GM18519 (cell line): ENCODE measurements around the gene SSNA1.

Experiments used
- ATAC-seq: cut with Tn5 transposase; IDR thresholded peaks from one replicate; pipeline ENCODE4 v1.9.1; 2021; ENCODE audit warnings: mild to moderate bottlenecking, moderate library complexity; ENCODE audit not compliant: unreplicated experiment, low FRiP score

Gene SSNA1

GRCh38 chr9:137178939-137179630 is 9.4 kb upstream of the SSNA1 start:
- no peak for ATAC-seq

DNA sequence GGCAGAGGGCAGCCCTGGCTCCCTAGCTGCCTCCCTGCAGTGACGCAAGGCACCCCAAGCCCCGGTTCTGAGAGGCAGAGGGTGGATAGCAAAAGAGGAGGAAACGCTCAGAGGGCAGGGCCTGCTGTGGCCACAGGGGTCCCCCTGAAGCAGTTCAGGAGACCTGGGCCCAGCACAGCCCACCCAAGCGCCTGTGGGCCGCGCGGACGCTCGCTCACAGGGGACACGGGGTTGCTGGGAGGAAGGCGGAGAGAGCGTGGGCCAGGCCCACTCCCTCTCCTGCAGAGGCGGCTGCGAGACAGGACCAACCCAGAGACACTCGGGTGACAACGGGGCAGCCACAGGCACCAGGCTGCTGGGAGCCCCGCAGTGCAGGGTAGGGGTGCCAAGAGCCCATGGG is 8.7 kb upstream of the SSNA1 start:
- no peak for ATAC-seq

- no peak for ATAC-seq
Observed at GRCh38 chr9:137180491-137180890, 8.0 kb upstream of the SSNA1 start.

DNA sequence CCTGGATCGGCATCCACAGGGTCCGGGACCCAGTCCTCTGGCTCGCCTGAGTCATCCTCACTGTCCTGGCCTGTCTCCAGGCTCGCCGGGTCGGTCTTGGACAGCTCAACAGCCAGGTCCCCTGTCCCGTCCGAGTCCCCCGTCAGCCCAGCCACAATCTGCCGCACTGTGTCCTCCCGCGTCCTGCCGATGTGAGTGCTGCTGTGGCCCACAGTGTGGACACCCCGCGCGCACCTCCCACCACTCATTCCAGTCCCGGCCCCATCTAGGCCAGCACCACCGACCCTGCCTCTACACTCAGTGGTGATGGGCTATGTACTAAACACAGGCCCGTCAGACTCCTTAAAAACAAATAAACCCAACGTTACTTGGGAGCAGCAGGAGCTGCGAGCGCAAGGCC is 6.8 kb upstream of the SSNA1 start:
- no peak for ATAC-seq

DNA sequence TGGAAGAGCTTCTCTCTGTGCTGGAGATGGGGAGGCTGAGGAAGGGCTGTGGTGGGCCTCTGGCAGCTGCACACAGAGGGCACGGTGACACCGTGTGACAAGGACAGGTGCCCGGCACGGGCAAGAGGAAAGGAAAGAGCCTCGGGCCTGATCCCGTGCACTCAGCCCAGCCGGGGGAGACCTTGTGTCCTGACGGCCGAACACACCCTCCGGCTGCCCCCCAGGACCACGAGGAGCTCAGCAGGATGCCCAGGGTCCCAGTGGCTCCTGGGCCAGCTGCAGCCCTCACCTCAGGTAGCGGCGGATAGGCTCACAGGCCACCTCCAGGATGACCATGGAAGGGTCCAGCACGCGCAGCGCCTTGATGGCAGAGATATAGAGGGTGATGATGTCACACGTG is 5.6 kb upstream of the SSNA1 start:
- no peak for ATAC-seq

- no peak for ATAC-seq
Observed at GRCh38 chr9:137183980-137184595, 4.4 kb upstream of the SSNA1 start.

DNA sequence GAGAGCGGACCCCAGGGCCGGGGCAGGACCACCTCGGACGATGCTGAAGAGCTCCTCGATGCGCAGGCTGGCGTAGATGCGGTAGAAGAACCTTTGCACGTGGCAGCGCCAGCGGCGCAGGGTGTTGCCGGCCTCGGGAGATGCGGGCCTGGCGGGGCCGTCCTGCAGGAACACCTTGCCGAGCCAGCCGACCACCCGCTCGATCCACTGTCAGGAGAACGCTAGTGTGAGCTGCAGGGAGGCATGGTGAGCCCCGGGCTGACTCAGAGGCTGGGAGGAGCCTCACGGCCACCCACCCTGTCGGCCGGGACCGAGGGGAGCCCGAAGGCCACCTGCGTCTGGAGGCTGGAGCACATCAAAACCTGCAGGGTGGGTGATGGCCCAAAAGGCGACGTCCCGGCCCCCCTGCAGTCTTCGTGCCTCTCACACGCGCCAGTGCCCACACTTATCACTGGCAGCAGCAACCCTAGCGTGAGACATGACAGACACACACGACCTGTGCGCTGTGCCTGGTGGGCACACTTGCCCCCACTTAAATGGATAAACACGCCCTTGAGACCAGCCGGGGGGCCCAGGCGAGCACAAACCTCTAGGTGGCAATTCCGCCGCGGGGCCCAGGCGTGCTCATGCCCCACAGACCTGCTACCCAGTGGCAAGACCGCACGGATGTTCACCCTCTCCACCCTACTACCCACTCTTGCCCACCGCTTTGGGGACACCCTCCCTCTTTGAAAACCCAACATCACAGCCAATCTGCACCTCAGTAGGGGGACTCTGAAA is 3.4 kb upstream of the SSNA1 start:
- no peak for ATAC-seq

- no peak for ATAC-seq
Observed at GRCh38 chr9:137185921-137186320, 2.6 kb upstream of the SSNA1 start.

DNA sequence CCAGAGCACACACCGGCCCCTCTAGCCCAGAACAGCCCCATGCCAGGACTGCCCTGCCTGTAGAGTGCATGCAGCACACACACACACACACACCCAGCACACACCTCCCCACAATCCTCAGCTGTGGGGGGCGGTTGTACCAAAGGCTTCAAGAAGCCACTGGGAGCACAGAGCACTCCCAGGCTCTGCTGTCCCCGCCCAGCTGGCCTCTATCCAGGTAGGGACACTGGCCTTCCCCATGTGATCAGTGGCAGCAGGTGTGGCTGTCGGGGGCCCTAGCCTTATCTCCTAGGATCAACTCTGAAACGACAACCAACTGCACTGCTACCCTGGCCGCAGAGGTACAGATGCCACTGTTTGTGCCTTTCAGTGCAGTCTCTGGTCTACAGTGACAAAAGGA is 2.1 kb upstream of the SSNA1 start:
- no peak for ATAC-seq

DNA sequence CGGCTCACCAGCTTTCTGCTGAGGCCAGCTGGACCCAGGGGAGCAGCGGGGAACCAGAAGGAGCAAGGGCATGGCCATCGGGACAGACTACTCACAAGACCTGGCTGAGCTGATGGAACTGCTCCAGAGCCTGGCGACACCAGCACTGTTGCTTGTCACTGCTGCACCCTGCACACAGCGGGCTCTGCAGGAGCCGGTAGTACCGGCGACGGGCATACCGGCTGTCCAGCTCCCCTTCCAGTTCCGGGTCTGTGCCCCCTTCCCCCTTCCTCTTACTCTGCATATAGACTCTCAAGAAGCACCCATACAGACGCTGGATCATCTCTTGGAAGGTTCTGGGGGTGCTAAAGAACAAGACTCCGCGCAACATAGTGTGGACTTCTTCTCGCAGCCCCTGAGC is 1.1 kb upstream of the SSNA1 start:
- ATAC-seq, result no peak

GRCh38 chr9:137188086-137188489 is 388 bp upstream of the SSNA1 start:
- no peak for ATAC-seq

DNA sequence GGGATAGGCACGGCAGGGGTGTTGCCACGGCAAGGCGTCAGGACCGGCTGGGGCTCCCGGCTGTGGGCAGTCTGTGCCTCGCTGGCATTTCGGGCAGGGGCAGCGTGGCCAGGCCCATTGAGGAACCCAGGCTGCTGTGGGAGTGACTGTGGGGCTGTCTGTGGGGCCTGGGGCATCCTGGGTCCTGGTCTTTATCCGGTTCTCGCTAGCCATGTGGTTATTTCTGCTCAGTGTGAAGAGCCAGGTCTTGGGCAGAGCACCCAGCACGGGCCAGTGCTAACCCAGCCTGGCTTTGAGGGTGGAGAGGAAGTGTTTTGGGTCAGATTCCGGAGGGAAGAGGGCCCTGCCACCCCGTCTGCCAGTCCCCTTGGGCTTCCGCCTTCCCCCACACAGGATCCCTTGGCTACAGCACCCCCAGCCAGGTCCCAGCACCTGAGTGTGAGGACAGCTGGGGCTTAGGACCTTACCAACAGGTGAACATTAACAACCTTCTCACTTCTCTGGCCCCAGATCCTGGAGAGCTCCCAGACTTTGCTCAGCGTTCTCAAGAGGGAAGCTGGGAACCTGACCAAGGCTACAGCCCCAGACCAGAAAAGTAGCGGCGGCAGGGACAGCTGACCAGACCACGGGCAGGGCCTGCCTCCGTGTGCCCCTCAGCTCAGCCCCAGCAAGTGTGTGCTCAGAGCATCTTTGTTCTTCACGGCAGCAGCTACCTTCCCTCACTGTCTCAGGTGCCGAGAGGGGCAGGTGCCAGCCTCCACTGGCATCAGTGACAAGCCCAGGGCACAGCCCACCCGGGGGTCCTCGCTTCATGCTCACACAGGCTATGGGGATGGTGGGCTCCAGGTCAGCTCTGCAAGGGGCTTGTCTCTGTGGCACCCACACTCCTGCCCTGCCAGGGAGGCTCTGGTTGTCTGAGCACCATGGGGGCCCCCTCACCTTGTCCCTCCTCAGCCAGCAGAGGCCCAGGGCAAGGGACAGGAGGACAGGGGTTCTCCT is 1.1 kb downstream of the SSNA1 start:
- no peak for ATAC-seq

DNA sequence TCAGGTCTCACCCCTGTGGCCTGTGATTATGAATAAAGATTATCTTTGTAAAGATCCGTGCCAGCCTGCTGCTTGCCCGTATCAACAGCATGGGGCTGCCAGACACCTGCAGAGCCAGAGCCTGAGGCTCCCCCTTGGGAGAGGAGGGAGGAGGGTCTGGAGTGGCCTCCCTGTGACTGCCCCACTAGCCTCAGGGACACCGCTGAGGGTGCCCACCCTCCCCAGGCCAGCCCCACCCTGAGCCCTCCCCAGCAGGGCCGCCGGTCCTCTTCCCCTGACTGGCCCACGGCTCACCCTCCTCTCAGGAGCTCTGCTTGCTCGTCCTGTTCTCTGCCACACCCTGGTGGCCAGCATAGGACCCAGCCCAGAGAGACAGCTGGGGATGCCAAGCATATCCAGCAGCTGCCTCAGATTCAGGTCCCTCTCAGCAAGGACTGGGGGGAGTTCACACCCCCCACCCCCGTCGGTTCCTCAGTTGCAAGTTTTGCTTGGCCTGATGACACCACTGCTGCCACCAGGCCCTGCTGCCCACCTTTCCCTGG is 1.9 kb downstream of the SSNA1 start:
- ATAC-seq, result no peak

GRCh38 chr9:137191245-137191644 is 2.8 kb downstream of the SSNA1 start:
- ATAC-seq, result no peak

DNA sequence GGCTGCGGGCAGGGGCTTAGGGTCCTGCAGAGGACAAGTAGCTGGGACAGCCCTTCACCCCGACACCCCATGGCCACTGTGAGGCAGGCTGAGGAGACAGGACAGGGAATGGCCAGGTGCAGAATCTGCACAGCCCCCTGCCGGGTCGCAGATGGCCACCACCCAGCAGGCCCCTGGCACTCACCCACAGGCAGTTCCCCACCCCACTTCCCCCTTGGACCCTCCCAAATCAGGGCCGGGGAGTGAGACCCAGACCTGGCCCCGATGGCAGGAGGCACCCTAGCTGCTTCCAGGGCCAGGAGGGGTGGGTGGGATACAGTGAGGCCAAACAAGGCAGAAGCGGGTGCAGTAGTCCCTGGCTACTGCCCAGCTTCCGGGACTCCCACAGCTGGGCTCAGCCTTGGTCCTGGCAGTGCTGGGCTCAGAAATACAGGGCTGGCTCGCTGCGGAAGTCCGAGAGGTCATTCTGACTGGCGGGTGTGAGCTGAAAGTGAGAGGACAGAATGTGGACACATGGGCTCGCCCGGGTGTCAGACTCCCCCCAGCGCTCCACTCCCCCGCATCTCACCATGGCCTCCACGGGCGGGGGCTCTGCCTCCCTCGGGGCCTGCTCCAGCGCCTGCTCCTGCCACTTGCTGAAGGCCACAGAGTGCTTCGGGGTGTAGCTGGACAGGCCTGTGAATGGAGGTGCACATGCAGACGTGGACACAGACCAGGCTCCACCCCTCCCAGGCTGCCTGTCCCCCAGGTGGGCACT is 3.4 kb downstream of the SSNA1 start:
- no peak for ATAC-seq

GRCh38 chr9:137192448-137192780 is 3.9 kb downstream of the SSNA1 start:
- no peak for ATAC-seq

DNA sequence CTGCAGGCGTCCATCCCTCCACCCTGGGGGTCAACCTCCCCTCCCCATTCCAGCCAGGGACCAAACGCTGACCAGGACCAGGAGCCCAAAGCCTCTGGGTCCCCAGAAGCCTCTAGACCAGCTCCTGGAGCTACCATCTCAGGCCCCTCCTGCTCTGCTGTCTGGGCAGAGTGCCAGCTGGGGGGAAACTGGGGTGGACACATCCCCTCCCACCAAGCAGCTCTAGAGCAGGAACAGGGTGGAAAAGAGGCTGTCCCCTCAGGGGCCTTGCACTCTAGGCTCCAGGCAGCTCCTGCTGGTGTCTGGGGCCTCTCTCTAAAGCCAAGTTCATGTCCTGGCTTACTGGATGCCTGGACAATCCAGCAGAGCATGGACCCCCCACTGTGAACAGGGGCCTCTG is 4.4 kb downstream of the SSNA1 start:
- no peak for ATAC-seq

GRCh38 chr9:137193771-137194170 is 5.3 kb downstream of the SSNA1 start:
- no peak for ATAC-seq

DNA sequence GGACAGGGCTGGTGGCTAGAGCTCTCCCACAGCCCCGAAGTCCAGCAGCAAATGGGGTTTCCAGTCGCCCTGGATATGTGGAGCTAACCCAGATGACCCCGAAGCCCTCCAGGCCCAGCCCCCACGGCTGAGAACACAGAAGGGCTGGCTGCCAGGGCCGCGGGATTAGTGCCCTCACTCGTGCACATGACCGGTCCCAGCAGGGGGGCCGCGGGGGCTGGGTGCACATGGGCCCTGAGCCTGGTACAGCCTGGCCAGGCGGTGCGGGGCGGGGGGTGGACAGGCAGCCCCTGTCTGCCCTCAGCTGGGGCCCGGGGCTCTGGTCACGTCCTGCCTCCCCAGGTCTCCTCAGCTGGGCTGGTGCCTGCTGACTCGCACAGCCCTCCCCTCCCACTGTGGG is 5.9 kb downstream of the SSNA1 start:
- ATAC-seq, result no peak

DNA sequence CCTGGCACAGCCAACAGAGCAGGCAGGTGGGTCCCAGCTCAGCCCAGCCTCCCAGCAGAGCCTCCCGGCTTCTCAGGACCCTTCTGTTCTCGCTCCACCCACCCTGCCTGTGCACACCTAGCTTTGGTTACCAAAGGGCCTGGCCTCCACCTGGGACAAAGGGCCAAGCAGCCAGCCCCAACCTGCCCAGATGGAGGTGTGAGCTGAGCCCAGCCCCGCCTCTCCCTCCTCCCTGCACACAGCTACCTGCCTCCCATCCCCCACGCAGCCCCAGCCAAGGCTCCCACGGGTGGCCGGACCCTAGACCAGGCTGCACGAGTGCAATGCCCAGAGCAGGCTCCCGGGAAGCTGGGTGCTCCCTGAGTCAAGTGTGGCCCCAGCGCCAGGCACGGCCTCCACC is 6.4 kb downstream of the SSNA1 start:
- ATAC-seq, result no peak
